GM23338 (cell line): ENCODE results near the gene C17orf100. TPM values are rescaled to one million over a fixed set of nuclear protein-coding genes. Genes with fewer than 3 reads are reported as not detected.

Source experiments
- ATAC-seq: fragments of 200-7000 bp; cut with Tn5 transposase; 3 replicates; pipeline ENCODE4 v1.9.1; 2020
- DNase-seq: peaks from one replicate; pipeline ENCODE4 v3.0.0-alpha.2; 2015; ENCODE audit warnings: low spot score
- H2AFZ ChIP-seq: fragments of 200-600 bp; sonication (generic); 2 replicates; pipeline ENCODE4 v1.8.0; 2016; ENCODE audit warnings: antibody characterized with exemption, mild to moderate bottlenecking, moderate library complexity
- H3F3A ChIP-seq: fragments of 200-600 bp; sonication (generic); replicated peaks from 2 replicates; pipeline ENCODE4 v1.8.0; 2017; ENCODE audit warnings: antibody characterized with exemption, mixed run types, low read depth
- H3K27ac ChIP-seq: fragments of 200-600 bp; sonication (generic); 2 replicates; pipeline ENCODE4 v1.6.1; 2016; ENCODE audit warnings: low read depth
- H3K27me3 ChIP-seq: fragments of 200-600 bp; sonication (generic); 2 replicates; pipeline ENCODE4 v1.8.0; 2016; ENCODE audit warnings: mild to moderate bottlenecking, mixed run types, moderate library complexity; ENCODE audit not compliant: insufficient read depth
- H3K36me3 ChIP-seq: fragments of 200-600 bp; sonication (generic); 2 replicates; pipeline ENCODE4 v1.8.0; 2016; ENCODE audit warnings: mild to moderate bottlenecking; ENCODE audit not compliant: insufficient read depth
- H3K4me1 ChIP-seq: fragments of 200-600 bp; sonication (generic); 2 replicates; pipeline ENCODE4 v1.8.0; 2016; ENCODE audit warnings: mild to moderate bottlenecking, moderate library complexity; ENCODE audit not compliant: insufficient read depth
- H3K4me2 ChIP-seq: fragments of 200-600 bp; sonication (generic); 2 replicates; pipeline ENCODE4 v1.7.1; 2017; ENCODE audit warnings: mixed run types
- H3K4me3 ChIP-seq: fragments of 200-600 bp; sonication (generic); 2 replicates; pipeline ENCODE4 v1.6.1; 2016; ENCODE audit warnings: mixed run types
- H3K79me2 ChIP-seq: fragments of 200-600 bp; sonication (generic); replicated peaks from 2 replicates; pipeline ENCODE4 v1.8.0; 2017; ENCODE audit warnings: mild to moderate bottlenecking; ENCODE audit not compliant: insufficient read depth
- H3K9me2 ChIP-seq: fragments of 200-600 bp; sonication (generic); 2 replicates; pipeline ENCODE4 v1.8.0; 2017; ENCODE audit not compliant: insufficient read depth
- H4K20me1 ChIP-seq: fragments of 200-600 bp; sonication (generic); replicated peaks from 2 replicates; pipeline ENCODE4 v1.8.0; 2017; ENCODE audit warnings: mild to moderate bottlenecking; ENCODE audit not compliant: insufficient read depth
- H3K27ac Mint-ChIP-seq: 2 replicates; pipeline ENCODE4 v1.8.0; 2020; ENCODE audit warnings: inconsistent platforms, mild to moderate bottlenecking, moderate library complexity, mixed read lengths
- H3K27me3 Mint-ChIP-seq: 3 replicates; pipeline ENCODE4 v1.8.0; 2022; ENCODE audit warnings: low read depth, mild to moderate bottlenecking, moderate library complexity, mixed read lengths, inconsistent platforms; ENCODE audit not compliant: insufficient read depth, poor library complexity
- H3K36me3 Mint-ChIP-seq: 3 replicates; pipeline ENCODE4 v1.8.0; 2021; ENCODE audit warnings: low read depth, mild to moderate bottlenecking, inconsistent platforms, moderate library complexity, mixed read lengths
- H3K4me1 Mint-ChIP-seq: 3 replicates; pipeline ENCODE4 v1.8.0; 2020; ENCODE audit warnings: mild to moderate bottlenecking, inconsistent platforms, mixed read lengths
- H3K4me3 Mint-ChIP-seq: 3 replicates; pipeline ENCODE4 v1.8.0; 2021; ENCODE audit warnings: moderate library complexity, mild to moderate bottlenecking, inconsistent platforms, mixed read lengths
- H3K9me3 Mint-ChIP-seq: 3 replicates; pipeline ENCODE4 v1.8.0; 2020; ENCODE audit warnings: moderate library complexity, mild to moderate bottlenecking, inconsistent platforms, mixed read lengths
- CTCF ChIP-seq, 2 experiments: fragments of 200-600 bp in 1 of 2; sonication (generic) in 1 of 2; conservative IDR thresholded peaks; 2 replicates each; pipeline versions ENCODE4 v1.5.1 to v1.6.1; 2016 to 2017; ENCODE audit warnings: antibody characterized with exemption in 2 of 2, low read depth in 2 of 2, mild to moderate bottlenecking in 2 of 2, moderate library complexity in 1 of 2
- EZH2 ChIP-seq: fragments of 200-600 bp; sonication (generic); IDR thresholded peaks from one replicate; pipeline ENCODE4 v1.8.0; 2017; ENCODE audit warnings: antibody characterized with exemption, mild to moderate bottlenecking, low read depth; ENCODE audit not compliant: unreplicated experiment
- EZH2phosphoT487 ChIP-seq: fragments of 200-600 bp; sonication (generic); IDR thresholded peaks from one replicate; pipeline ENCODE4 v1.8.1; 2018; ENCODE audit warnings: antibody characterized with exemption; ENCODE audit not compliant: unreplicated experiment
- JUNB ChIP-seq: IDR thresholded peaks from one replicate; pipeline ENCODE4 v1.6.1; 2016; ENCODE audit warnings: antibody characterized with exemption; ENCODE audit not compliant: unreplicated experiment
- NANOG ChIP-seq: IDR thresholded peaks from 2 replicates; pipeline ENCODE4 v1.6.1; 2016; ENCODE audit warnings: antibody characterized with exemption, borderline replicate concordance
- POLR2AphosphoS5 ChIP-seq: IDR thresholded peaks from 2 replicates; pipeline ENCODE4 v1.6.1; 2016; ENCODE audit warnings: antibody characterized with exemption, low read depth
- REST ChIP-seq: IDR thresholded peaks from one replicate; pipeline ENCODE4 v1.6.1; 2018; ENCODE audit warnings: antibody characterized with exemption; ENCODE audit not compliant: unreplicated experiment
- ZNF331 ChIP-seq: fragments of 250-450 bp; sonication (Bioruptor Pico); IDR thresholded peaks from 2 replicates; pipeline ENCODE4 v1.5.0; 2020; ENCODE audit warnings: low read depth, mild to moderate bottlenecking, moderate library complexity
- polyA plus RNA-seq: library from polyadenylated mRNA; unstranded; fragments of >200 nt; fragmentation: Nextera tagmentation; extraction: Ambion mirVana; gene quantifications from 2 replicates; pipeline ENCODE4 v1.2.1, GENCODE V29; 2016
- total RNA-seq: library from RNA; depleted of rRNA; stranded (reverse); fragments of >200 nt; shearing (Covaris generic); gene quantifications from 2 replicates; pipeline ENCODE4 v1.2.3, GENCODE V29; 2014

Gene C17orf100
- total and polyA plus RNA-seq, 2 experiments from 2014 or later, result 2.7 to 3.9 TPM

GRCh38 chr17:6627019-6627418 lies 24.5 kb upstream of the C17orf100 start:
- Mint-ChIP-seq H3K27ac (no peak overlapping the region), H3K27me3 (no peaks in the 10 kb centered on the region), H3K9me3 (no peaks in the 10 kb centered on the region), H3K4me1 (no peaks in the 10 kb centered on the region), H3K4me3 (no peak overlapping the region), H3K36me3 (peaks cover 33% of the 10 kb centered on the region; the same call in 2 of the 3 replicates)
- no peaks in the 10 kb centered on the region for H3K27me3 ChIP-seq
- DNase-seq (no peak), ATAC-seq (no peak)
- no peak overlapping the region for H3K27ac ChIP-seq
- TF ChIP-seq CTCF (conservative IDR thresholded peaks at IDR 0.05; ENCODE audit: low read depth in 2 of 2) (no peak), NANOG (no peak), REST (no peak), EZH2 (no peak), JUNB (no peak)
- H3K36me3 ChIP-seq, result peaks cover 33% of the 10 kb centered on the region
- no peaks in the 10 kb centered on the region for H3K9me2 ChIP-seq
- no peaks in the 10 kb centered on the region for H3K79me2 ChIP-seq
- H3K4me3 ChIP-seq, result no peak overlapping the region
- H3F3A ChIP-seq, result no peaks in the 10 kb centered on the region
- H3K4me2 ChIP-seq, result no peak overlapping the region
- no peak overlapping the region for H2AFZ ChIP-seq
- peaks cover 30% of the 10 kb centered on the region for H4K20me1 ChIP-seq
- H3K4me1 ChIP-seq, result no peaks in the 10 kb centered on the region

- DNase-seq, result no peak
- H3K27ac Mint-ChIP-seq, result no peak overlapping the region
- no peaks in the 10 kb centered on the region for H3K4me1 Mint-ChIP-seq
- Histone ChIP-seq H2AFZ (no peak overlapping the region), H3K4me1 (no peaks in the 10 kb centered on the region), H3K4me3 (no peak overlapping the region), H3F3A (no peaks in the 10 kb centered on the region), H3K4me2 (no peak overlapping the region), H3K27me3 (no peaks in the 10 kb centered on the region), H3K79me2 (no peaks in the 10 kb centered on the region), H3K27ac (no peak overlapping the region), H4K20me1 (peaks cover 29% of the 10 kb centered on the region), H3K9me2 (no peaks in the 10 kb centered on the region), H3K36me3 (peaks cover 40% of the 10 kb centered on the region)
- peaks cover 57% of the 10 kb centered on the region for H3K36me3 Mint-ChIP-seq
- H3K27me3 Mint-ChIP-seq, result no peaks in the 10 kb centered on the region
- H3K4me3 Mint-ChIP-seq, result no peak overlapping the region
- ATAC-seq, result no peak
- no peaks in the 10 kb centered on the region; the same call in 2 of the 3 replicates for H3K9me3 Mint-ChIP-seq
- TF ChIP-seq EZH2 (no peak), NANOG (no peak), EZH2phosphoT487 (no peak), CTCF (conservative IDR thresholded peaks at IDR 0.05; ENCODE audit: low read depth in 2 of 2) (no peak), POLR2AphosphoS5 (no peak), ZNF331 (CRISPR knock-in tag) (no peak), REST (no peak)
Observed at GRCh38 chr17:6630390-6630789, 21.2 kb upstream of the C17orf100 start.
